GM19452 (cell line): ENCODE measurements around the gene TPSD1.

Experiments
- ATAC-seq: cut with Tn5 transposase; IDR thresholded peaks from one replicate; pipeline ENCODE4 v1.9.1; 2021; ENCODE audit not compliant: unreplicated experiment

Gene TPSD1

GRCh38 chr16:1297018-1297696 lies 41.3 kb downstream of the TPSD1 start:
- no peak for ATAC-seq

DNA sequence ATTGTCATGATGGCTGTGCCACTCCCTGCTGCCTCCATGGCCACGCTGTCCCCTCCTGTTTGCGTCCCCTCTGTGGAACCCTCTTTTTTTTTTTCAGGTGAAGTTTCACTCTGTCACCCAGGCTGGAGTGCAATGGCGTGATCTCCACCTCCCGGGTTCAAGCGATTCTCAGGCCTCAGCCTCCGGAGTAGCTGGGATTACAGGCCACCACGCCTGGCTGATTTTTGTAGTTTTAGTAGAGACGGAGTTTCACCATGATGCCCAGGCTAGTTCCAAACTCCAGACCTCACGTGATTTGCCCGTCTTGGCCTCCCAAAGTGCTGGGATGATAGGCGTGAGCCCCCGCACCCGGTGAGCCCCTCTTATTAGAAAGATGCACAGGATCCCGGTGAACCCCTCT lies 42.5 kb downstream of the TPSD1 start:
- no peak for ATAC-seq

DNA sequence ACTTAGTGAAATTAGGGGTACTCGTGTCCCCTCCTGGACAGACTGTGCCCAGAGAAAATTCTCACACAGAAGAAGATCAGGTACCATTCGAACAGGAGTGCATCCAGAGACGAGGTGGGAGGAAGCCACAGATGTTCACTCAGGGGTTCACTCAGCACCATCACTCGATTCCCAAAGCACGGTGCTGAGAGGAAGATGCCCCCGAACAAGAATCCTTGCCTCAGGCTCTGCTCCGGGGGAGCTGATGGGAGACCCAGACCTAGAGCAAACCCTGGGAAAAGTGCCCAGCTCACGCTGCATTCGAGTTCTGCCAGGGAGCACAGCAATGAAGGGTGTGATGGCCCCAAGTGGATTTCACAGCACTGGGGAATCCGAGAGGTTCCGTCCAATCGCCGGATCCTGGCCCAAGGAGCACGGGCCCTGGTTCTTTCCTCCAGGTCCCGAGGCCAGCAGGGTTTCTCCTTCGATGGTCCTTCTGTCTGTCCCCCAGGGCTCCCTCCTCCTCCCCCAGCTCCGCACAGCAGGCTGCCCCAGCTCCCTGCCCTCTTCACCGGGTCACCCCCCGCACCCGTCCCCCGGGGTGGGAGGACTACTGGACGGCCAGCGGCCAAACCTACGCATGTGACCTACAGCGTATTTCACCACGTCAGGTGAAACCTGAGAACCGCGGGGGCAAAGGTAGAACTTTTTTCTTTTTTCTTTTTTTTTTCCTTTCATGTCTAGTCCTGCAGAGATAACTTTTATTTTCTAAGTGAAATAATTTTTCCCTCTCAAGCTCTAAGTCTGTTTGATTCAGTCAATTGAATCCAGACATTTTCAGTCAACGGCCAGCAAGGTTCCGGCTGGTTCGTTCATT lies 43.4 kb downstream of the TPSD1 start:
- ATAC-seq: no peak

GRCh38 chr16:1299868-1300203 lies 44.0 kb downstream of the TPSD1 start:
- ATAC-seq: no peak

DNA sequence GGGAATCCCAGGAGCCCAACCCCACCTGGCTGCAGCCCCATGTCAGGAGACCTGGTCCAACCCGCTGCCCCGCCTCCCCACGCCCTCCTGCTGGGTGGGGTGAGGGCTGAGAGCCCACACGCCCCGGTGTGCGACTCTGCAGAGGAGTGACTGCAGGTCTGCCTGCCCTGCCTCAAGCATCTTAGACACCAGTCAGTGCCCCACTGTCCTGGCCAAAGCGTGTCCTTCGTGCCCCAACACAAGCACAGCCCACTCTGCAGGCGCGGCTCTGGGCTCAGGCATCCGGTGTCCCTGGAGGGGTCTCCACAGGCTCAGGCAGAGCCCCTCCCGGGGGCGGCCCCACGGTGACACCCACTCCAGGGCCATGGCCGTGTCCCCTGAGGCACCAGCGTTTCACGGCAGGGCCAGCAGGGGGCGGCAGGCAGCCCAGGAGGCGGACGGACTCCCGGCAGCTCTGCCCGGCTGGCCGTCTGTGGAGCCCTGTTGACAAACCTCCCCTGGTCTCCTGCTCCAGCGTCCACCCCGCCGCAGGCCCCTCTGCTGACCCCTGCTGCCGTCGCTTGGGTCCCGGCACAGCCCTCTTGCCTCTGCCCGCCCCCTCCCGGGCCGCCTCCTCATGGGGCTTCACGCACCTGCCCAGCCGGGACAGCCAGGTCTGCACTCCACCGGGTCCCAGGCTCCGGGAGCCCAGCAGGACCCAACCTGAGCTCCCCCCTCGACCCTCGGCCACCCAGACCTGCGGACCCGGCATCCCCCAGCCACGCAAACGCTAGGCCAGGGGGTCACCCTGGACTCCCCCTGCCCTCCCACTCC lies 45.0 kb downstream of the TPSD1 start:
- ATAC-seq: no peak

DNA sequence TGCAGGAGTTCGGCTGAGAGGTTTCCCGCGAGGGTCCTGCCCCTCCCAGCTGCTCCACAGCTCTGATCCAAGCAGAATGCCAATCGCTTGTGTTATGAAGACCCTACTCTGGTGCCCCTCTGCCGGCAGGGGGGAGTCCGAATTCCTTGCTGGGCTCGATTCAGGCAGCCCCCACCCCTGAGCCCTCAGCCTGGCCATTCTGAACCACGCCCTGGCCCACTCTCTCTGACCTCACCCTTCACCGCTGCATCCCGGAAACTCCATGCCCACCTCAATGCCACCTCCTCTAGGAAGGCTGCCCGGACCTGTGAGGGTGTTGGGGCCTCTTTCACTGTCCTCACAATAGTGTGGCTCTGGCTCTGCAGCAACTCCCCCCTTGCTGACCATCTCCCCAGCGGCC lies 45.7 kb downstream of the TPSD1 start:
- ATAC-seq: no peak

DNA sequence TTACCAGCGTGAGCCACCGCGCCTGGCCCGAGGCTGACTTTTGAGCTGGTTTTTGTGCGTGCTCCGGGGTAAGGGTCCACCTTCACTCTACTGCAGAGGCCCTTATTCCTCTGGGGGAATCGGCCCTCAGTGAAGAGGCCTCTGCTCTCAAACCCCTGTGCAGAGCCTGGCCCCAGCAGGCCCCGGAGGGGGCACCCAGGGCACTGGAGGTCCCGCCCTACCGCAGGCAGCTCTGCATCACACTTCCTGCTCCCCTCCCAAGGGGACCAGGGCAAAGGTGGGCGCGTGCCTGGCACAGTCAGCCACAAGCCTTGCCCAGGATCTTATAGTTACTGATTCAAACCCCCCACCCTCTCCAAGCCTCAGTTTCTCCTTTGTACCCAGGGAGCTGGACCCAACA lies 50.0 kb downstream of the TPSD1 start:
- no peak for ATAC-seq

GRCh38 chr16:1306334-1306733 lies 50.5 kb downstream of the TPSD1 start:
- no peak for ATAC-seq

DNA sequence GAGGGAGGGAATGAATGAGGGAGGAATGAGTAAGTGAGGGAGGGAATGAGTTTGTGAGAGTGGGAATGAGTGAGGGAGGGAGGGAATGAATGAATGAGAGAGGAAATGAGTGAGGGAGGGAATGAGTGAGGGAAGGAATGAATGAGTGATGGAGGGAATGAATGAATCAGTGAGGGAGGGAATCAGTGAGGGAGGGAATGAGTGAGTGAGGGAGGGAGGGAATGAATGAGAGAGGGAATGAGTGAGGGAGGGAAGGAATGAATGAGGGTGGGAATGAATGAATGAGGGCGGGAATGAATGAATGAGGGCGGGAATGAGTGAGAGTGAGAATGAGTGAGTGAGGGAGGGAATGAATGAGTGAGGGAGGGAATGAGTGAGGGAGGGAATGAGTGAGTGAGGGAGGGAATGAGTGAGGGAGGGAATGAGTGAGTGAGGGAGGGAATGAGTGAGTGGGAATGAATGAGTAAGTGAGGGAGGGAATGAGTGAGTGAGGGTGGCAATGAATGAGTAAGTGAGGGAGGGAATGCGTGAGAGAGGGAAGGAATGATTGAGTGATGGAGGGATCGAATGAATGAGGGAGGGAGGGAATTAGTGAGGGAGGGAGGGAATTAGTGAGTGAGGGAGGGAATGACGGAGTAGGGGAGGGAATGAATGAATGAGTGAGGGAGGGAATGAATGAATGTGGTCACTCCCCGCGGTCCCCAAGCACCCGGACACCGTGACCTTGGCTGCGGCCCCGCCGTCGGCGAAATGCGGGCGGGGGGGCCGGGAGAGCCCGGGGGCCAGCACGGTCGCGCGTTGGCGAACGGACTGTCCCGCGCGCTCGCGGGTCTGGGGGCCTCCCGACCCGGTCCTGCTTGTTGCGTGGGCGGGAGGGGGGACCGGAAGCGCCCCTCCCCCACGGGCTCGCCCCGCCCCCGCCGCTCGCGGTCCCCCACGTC lies 52.4 kb downstream of the TPSD1 start:
- ATAC-seq: peak; percentile 14
